ENCODE measurements around the gene SERTAD1.

Gene SERTAD1

GRCh38 chr19:40398417-40399131 lies 27.2 kb downstream of the SERTAD1 start:
- no peak for DNase-seq

GRCh38 chr19:40397568-40397906 lies 28.3 kb downstream of the SERTAD1 start:
- no peak for DNase-seq

- DNase-seq: no peak
Measured at GRCh38 chr19:40396886-40397567, 28.8 kb downstream of the SERTAD1 start.

GRCh38 chr19:40395956-40396355 lies 29.8 kb downstream of the SERTAD1 start:
- DNase-seq: no peak

- DNase-seq: no peak
Measured at GRCh38 chr19:40394816-40395210, 31.0 kb downstream of the SERTAD1 start.

- DNase-seq: no peak
Measured at GRCh38 chr19:40393894-40394815, 31.6 kb downstream of the SERTAD1 start.

- peak in 1 of 2 experiments; percentile 44 for DNase-seq
Measured at GRCh38 chr19:40392894-40393517, 32.8 kb downstream of the SERTAD1 start.

- no peak for DNase-seq
Measured at GRCh38 chr19:40392123-40392522, 33.7 kb downstream of the SERTAD1 start.

- no peak for DNase-seq
Measured at GRCh38 chr19:40390084-40390742, 35.6 kb downstream of the SERTAD1 start, which contains the start of gene HIPK4. TSS of gene HIPK4 (minus strand) at chr19:40390181. CDS start at chr19:40389902, 279 bp downstream.

- DNase-seq: no peak
Measured at GRCh38 chr19:40389404-40390083, 36.2 kb downstream of the SERTAD1 start.

- no peak for DNase-seq
Measured at GRCh38 chr19:40388481-40388880, 37.3 kb downstream of the SERTAD1 start.

GRCh38 chr19:40387155-40387554 lies 38.6 kb downstream of the SERTAD1 start:
- no peak for DNase-seq

- no peak for DNase-seq
Measured at GRCh38 chr19:40383668-40384248, 42.0 kb downstream of the SERTAD1 start.

- no peak for DNase-seq
Measured at GRCh38 chr19:40381321-40381720, 44.5 kb downstream of the SERTAD1 start.

GRCh38 chr19:40380199-40381037 lies 45.4 kb downstream of the SERTAD1 start:
- no peak for DNase-seq

- DNase-seq: no peak
Measured at GRCh38 chr19:40379446-40380198, 46.2 kb downstream of the SERTAD1 start.

GRCh38 chr19:40378509-40378908 lies 47.3 kb downstream of the SERTAD1 start:
- no peak for DNase-seq

- no peak for DNase-seq
Measured at GRCh38 chr19:40377876-40378385, 47.9 kb downstream of the SERTAD1 start.

- DNase-seq: no peak
Measured at GRCh38 chr19:40376286-40376862, 49.4 kb downstream of the SERTAD1 start.
